Neural cell (in vitro differentiated cells): ENCODE measurements around the gene DIP2C.

Experiments
- CTCF ChIP-seq: fragments of 450-650 bp; IDR thresholded peaks from 2 replicates; pipeline ENCODE4 v1.5.1; 2014; ENCODE audit warnings: antibody characterized with exemption, mild to moderate bottlenecking, moderate library complexity; ENCODE audit not compliant: poor library complexity, severe bottlenecking
- EP300 ChIP-seq: fragments of 450-650 bp; conservative IDR thresholded peaks from 2 replicates; pipeline ENCODE4 v1.6.1; 2014; ENCODE audit warnings: antibody characterized with exemption, mild to moderate bottlenecking, moderate library complexity; ENCODE audit not compliant: poor library complexity, severe bottlenecking
- EZH2 ChIP-seq: fragments of 200-600, 300-800 bp; shearing (Covaris generic), sonication (generic); IDR thresholded peaks from 2 replicates; pipeline ENCODE4 v1.6.1; 2014; ENCODE audit warnings: antibody characterized with exemption, low read length, borderline replicate concordance, mild to moderate bottlenecking; ENCODE audit not compliant: insufficient read depth, poor library complexity, severe bottlenecking
- POLR2AphosphoS5 ChIP-seq: IDR thresholded peaks from 2 replicates; pipeline ENCODE4 v1.6.1; 2012
- RAD21 ChIP-seq: fragments of 450-650 bp; conservative IDR thresholded peaks from 2 replicates; pipeline ENCODE4 v1.6.1; 2014; ENCODE audit warnings: antibody characterized with exemption, mild to moderate bottlenecking, moderate library complexity
- SMC3 ChIP-seq: fragments of 450-650 bp; conservative IDR thresholded peaks from 2 replicates; pipeline ENCODE4 v1.6.1; 2014; ENCODE audit warnings: antibody characterized with exemption, mild to moderate bottlenecking, moderate library complexity; ENCODE audit not compliant: poor library complexity
- TAF1 ChIP-seq: IDR thresholded peaks from 2 replicates; pipeline ENCODE4 v1.6.1; 2012; ENCODE audit warnings: low read depth

- TF ChIP-seq CTCF (no peak), TAF1 (no peak), POLR2AphosphoS5 (no peak), EZH2 (no peak), EP300 (no peak), SMC3 (no peak), RAD21 (no peak)
Observed at GRCh38 chr10:586151-586550, 103.3 kb downstream of the DIP2C start.
